ENCODE measurements around the gene ZFPM1.
"Not testable (repeated sequence)": the region's sequence is repeated elsewhere in the genome, so short reads cannot be mapped to it uniquely, and the experiment has no call there.

ZFPM1 gene

DNA sequence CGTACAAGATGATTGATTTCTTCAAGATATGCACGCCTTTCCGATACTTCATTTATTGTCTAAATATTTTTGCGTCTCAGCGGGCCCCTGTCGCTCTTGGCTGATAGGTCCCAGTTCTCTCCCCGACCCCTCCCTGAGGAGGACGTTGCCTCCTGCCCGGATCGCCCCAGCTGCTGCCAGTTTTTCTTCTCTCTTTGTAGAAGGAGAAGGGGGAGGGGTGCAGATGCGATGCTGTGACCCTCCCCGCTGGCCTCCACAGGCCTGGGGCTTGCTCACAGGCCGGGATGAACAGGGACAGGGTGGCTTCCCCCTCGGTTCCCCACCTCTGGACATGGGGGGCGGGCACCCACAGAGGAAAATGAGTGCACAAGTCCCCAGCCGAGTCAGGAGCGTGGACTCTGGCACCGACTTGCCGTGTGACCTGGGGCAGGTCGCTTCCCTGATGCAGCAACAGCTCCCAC lies 63.6 kb downstream of the ZFPM1 start:
- DNase-seq = no peak

- DNase-seq = not testable (repeated sequence)
Observed at GRCh38 chr16:88517208-88517774, 64.2 kb downstream of the ZFPM1 start.

GRCh38 chr16:88518411-88519111 lies 65.5 kb downstream of the ZFPM1 start:
- DNase-seq = not testable (repeated sequence)

- no peak for DNase-seq
Observed at GRCh38 chr16:88519240-88519639, 66.2 kb downstream of the ZFPM1 start.

DNA sequence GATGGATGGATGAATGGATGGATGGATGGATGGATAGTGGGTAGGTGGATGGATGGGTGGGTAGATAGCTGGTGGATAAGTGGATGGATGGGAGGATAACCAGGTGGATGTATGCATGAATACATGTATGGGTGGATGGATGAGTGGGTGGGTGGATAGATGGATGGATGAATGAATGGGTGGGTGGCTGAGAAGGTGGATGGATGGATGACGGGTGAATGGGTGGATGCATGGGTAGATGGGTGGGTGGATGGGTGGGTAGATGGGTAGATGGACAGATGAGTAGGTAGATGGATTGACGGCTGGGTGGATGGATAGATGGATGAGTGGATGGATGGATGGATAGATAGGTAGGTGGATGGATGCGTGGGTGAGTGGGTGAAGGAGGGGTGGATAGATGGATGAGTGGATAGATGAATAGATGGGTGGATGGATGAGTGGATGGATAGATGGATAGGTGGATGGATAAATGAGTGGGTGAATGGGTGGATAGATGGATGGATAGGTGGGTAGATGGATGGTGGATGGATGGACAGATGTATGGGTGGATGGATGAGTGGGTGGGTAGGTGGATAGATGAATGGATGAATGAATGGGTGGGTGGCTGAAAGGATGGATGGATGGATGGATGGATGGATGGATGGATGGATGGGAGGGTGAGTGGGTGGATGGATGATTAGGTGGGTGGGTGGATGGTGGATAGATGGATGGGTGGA lies 67.0 kb downstream of the ZFPM1 start:
- no peak for DNase-seq

- DNase-seq = no peak
Observed at GRCh38 chr16:88521674-88522073, 68.6 kb downstream of the ZFPM1 start.

DNA sequence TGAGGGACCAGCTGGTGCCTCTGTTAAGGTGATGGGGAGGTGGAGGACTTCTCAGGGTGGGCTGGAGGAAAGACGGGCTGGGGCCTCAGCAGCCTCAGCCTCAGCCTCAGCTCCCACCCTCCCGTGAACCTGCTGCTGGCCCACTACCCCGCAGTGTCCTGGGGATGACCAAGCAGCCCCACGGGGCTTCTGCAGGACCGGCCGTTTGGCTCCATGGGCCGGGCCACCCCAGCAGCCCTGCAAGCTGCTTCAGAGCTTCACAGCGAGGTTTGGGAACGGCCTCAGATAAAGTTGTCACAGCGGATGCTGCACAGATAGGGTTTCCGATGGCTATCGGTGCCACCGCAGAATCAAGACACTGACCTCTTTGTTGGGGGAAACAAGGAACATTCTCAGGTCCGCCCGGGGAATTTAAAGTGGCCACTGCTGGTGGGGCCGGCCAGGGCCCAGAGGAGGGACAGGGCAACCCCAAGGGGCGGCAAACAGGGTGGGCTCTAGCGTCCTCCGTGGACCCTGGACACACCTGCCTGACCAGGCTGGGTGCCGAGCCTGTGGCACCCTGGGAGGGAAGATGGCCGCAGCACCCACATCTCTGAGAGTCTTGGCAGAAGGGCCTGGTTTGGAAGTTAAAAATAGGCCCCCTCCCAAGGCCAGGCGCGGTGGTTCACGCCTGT lies 69.3 kb downstream of the ZFPM1 start:
- no peak for DNase-seq

GRCh38 chr16:88523309-88524161 lies 70.5 kb downstream of the ZFPM1 start:
- DNase-seq = no peak

- DNase-seq = no peak
Observed at GRCh38 chr16:88524274-88524972, 71.3 kb downstream of the ZFPM1 start.

GRCh38 chr16:88524973-88525662 lies 72.0 kb downstream of the ZFPM1 start:
- no peak for DNase-seq

DNA sequence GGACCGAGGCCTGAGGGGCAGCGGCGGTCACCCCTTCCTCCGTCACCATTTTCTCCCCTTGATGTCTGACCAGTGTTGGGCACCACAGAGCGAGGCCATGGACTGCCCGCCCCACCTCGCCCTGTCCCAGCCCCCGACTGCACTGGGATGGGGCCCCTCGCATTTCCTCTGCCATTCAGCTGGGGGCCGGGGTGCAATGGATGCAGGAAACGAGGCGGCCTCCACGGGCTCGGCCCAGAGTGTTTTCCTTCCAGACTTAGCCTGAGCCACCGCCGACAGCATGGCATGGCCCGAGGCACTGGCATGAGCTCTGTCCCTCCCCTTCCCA lies 72.5 kb downstream of the ZFPM1 start:
- no peak for DNase-seq

DNA sequence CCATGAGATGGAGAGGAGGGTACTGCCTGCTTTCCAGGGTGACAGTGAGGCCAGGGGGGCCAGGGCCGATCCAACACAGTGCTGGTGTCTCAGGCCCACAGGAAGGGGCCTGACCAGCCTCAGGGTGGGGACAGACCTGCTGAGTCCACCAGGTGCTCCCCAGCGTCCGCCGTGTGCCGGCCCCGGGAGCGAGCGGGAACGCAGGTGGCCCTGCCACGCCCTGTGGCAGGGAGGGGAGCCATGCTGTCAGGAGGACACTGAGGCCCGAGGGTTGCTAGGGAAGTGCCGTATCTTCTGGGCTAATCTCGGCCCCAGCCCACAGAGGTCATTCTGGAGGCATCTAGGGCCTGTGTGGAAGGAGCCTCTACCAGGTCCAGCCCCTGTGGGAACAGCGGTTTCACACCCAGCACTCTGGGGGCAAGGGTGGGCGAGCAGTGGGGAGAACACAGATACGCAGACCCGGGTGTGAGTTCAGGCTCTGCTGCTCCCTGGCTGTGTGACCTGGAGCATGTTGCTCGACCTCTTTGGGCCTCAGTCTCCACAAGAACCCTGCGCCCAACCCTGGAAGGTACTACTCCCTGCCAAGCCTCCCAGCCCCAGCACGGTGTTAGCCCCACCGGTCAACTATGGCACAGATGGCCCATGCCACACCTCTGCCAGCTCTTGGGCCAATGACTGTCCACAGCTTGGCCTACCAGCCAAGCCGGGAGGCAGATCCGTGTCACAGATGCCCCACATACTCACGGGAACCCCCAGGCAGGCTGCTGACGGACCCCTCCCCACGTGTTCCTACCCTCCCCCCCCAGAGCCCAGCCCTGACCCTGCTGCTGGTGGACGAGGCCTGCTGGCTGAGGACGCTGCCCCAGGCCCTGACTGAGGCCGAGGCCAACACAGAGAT lies 73.2 kb downstream of the ZFPM1 start:
- DNase-seq = no peak

DNA sequence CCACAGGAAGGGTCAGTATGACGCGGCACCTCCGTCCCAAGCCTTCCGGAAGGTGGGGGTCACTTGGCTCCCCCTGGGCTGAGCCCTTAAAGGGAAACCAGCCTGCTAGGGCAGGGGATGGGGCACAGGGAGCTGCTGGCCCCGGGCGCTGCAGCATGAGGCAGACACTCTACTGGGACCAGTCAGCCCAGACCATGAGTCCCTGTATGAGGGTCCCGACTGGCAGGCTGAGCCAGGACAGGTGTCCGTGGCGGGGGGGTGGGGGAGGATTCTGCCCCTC lies 73.8 kb downstream of the ZFPM1 start:
- DNase-seq = no peak

GRCh38 chr16:88527186-88527936 lies 74.3 kb downstream of the ZFPM1 start:
- DNase-seq = peak; percentile 5 to 61 (median 37)

- DNase-seq = no peak
Observed at GRCh38 chr16:88527937-88528743, 75.1 kb downstream of the ZFPM1 start.

- no peak for DNase-seq
Observed at GRCh38 chr16:88528902-88529318, 75.8 kb downstream of the ZFPM1 start.

GRCh38 chr16:88529596-88529995 lies 76.5 kb downstream of the ZFPM1 start:
- no peak for DNase-seq

DNA sequence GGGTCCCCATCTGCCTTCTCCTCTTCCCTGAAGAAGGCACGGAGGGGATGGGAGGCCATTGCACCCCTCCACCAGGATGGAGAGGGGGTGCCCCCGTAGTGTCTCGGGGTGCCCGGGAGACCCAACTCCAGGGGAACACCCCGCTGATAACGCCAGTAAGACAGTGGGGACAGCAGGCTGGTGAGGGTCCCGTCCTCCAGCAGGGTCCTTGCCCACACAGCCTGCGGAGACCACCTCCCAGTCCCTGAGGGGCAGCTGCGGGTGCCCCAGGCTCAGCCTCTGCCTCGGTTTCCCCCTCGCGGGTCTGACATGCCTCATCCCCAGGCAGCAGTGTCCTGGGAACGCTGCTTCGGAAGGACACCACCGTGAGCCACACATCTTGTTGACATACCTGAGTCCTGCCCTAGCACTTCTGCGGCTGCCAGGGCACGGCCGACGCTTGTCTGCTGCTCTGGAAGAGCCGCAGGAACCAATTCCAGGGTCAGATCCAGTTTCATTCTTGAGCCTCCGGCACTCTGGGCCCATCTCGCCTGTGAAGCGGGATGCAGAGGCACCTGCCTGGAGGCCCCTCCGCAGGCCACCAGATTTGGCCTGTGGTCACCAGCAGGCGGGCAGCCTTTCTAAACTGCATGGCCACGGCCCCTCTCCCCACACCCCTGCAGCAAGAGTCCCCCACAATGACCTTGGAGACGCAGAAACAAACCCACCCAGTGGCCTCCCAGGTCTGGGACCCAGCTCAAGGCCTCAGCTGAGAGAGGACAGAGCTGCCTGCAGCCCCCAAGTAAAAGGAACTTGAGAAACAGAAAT lies 77.2 kb downstream of the ZFPM1 start:
- no peak for DNase-seq

Data from NCI-H1417 (cell line).